ENCODE data around the gene CEP120.

GRCh38 chr5:123300266-123300665, 122.9 kb downstream of the CEP120 start:
- no peak for TF ChIP-seq FOXM1 (IDR thresholded peaks at IDR 0.05; ENCODE audit: borderline replicate concordance)
- TF ChIP-seq TARDBP (IDR thresholded peaks at IDR 0.05) = no peak
- no peak for TF ChIP-seq BHLHE40 (IDR thresholded peaks at IDR 0.05; ENCODE audit: borderline replicate concordance)
- no peak for TF ChIP-seq HDGF (IDR thresholded peaks at IDR 0.05; ENCODE audit: borderline replicate concordance)
- no peak for TF ChIP-seq ZNF384 (IDR thresholded peaks at IDR 0.05)
- no peak for TF ChIP-seq PKNOX1 (IDR thresholded peaks at IDR 0.05)
- no peak for TF ChIP-seq ARNT (IDR thresholded peaks at IDR 0.05)
- no peak for TF ChIP-seq SUZ12 (IDR thresholded peaks at IDR 0.05)
- no peak for TF ChIP-seq SP1 (IDR thresholded peaks at IDR 0.05)
- no peak for TF ChIP-seq LEF1 (IDR thresholded peaks at IDR 0.05; ENCODE audit: borderline replicate concordance)
- TF ChIP-seq FOXK2 (IDR thresholded peaks at IDR 0.05) = no peak
- no peak for TF ChIP-seq NFRKB (IDR thresholded peaks at IDR 0.05)
- no peak for TF ChIP-seq FOXA1 (IDR thresholded peaks at IDR 0.05)

Data from HEK293T (cell line).